Measurements from ENCODE around the gene ESYT1. TPM values are rescaled to one million over a fixed set of nuclear protein-coding genes. Genes with fewer than 3 reads are reported as not detected.

ESYT1 gene
- total RNA-seq, 3 donors from 2014 or later (not counting 1 experiment from before 2014, with no cell fraction given) = 198 to 215 (median 199) TPM

DNA sequence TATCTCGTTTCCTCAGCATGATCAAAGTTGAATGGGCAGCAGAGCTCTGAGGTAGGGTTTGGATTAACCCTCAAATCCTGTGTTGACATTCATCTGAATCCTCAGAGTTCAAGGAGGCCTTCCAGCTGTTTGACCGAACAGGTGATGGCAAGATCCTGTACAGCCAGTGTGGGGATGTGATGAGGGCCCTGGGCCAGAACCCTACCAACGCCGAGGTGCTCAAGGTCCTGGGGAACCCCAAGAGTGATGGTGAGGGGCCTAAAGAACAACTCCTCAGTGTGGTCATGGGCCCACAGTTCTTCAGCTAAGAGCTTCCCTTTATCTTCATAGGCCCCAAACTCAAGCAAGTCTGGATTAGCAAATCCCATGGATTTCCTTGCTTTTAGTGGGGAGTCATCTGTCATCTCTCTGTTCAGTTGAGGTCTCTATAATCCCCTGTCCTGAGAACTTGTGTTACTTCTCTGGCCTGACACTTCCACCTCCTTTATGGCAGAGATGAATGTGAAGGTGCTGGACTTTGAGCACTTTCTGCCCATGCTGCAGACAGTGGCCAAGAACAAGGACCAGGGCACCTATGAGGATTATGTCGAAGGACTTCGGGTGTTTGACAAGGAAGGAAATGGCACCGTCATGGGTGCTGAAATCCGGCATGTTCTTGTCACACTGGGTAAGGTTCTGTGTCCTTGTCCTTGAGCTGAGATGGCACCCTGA is 31.6 kb downstream of the ESYT1 start:
- WGBS (ENCODE audit: insufficient coverage) = 38% methylated on average over 8 of the region's 8 CpGs
- Histone ChIP-seq H3K9me3 (ENCODE audit: control insufficient read depth, insufficient read depth, low read length) (no peaks in the 10 kb centered on the region), H3K4me1 (ENCODE audit: control insufficient read depth, insufficient read depth, low read length) (peaks cover 42% of the 10 kb centered on the region), H3K36me3 (ENCODE audit: control insufficient read depth, insufficient read depth, low read length) (peaks cover 47% of the 10 kb centered on the region), H3K27me3 (ENCODE audit: control insufficient read depth, insufficient read depth, low read length) (no peaks in the 10 kb centered on the region), H3K4me3 (ENCODE audit: low read length) (peak overlapping the region; percentile 85), H3K27ac (ENCODE audit: low read length) (peak overlapping the region; percentile 95)
- TF ChIP-seq, protein P1, sequence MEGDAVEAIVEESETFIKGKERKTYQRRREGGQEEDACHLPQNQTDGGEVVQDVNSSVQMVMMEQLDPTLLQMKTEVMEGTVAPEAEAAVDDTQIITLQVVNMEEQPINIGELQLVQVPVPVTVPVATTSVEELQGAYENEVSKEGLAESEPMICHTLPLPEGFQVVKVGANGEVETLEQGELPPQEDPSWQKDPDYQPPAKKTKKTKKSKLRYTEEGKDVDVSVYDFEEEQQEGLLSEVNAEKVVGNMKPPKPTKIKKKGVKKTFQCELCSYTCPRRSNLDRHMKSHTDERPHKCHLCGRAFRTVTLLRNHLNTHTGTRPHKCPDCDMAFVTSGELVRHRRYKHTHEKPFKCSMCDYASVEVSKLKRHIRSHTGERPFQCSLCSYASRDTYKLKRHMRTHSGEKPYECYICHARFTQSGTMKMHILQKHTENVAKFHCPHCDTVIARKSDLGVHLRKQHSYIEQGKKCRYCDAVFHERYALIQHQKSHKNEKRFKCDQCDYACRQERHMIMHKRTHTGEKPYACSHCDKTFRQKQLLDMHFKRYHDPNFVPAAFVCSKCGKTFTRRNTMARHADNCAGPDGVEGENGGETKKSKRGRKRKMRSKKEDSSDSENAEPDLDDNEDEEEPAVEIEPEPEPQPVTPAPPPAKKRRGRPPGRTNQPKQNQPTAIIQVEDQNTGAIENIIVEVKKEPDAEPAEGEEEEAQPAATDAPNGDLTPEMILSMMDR (IDR thresholded peaks at IDR 0.05) = no peak
- Mint-ChIP-seq H3K27ac (peak overlapping the region; percentile 96 to 98), H3K4me1 (peaks cover 48 to 62% of the 10 kb centered on the region in 2 donors), H3K9me3 (no peaks in the 10 kb centered on the region), H3K4me3 (peak overlapping the region; percentile 96), H3K27me3 (ENCODE audit: low read depth in 2 of 2) (no peaks in the 10 kb centered on the region), H3K36me3 (no peaks in the 10 kb centered on the region)
- no peak for ATAC-seq
- intact Hi-C loops (cut with micrococcal nuclease) = loop anchor here (10.0 kb wide), 1 partner anchor 115 kb away; the partner anchor contains the start of gene RPS26
- DNase-seq = peak in 1 of 2 donors; percentile 32

DNA sequence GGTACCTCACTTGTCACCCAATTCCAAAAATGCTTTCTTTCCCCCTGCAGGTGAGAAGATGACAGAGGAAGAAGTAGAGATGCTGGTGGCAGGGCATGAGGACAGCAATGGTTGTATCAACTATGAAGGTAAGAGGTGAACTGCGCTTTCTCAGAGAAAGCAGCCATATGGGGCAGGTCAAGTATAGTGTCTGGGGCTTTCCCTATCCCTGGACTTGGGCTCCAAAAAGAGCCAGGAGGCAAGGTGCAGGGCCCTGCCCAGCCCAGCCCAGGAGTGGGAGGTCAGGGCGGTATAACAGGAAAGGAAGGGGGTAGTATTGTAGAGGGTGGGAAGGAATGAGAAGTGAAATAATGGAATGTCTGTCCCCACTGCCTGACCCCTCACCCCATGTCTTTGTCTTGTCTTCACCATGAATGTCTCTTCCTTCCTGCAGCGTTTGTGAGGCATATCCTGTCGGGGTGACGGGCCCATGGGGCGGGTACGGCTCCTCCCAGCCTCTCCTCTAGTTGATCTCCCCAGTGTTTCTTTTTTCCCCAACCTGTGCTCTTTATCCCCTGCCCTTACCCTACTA is 32.2 kb downstream of the ESYT1 start:
- H3K27me3 Mint-ChIP-seq (ENCODE audit: low read depth in 2 of 2) = no peaks in the 10 kb centered on the region
- H3K4me3 ChIP-seq (ENCODE audit: low read length) = peak overlapping the region; percentile 85
- H3K9me3 Mint-ChIP-seq = no peaks in the 10 kb centered on the region
- intact Hi-C loops (cut with micrococcal nuclease) = no loop called here
- H3K9me3 ChIP-seq (ENCODE audit: control insufficient read depth, insufficient read depth, low read length) = no peaks in the 10 kb centered on the region
- H3K36me3 ChIP-seq (ENCODE audit: control insufficient read depth, insufficient read depth, low read length) = peaks cover 52% of the 10 kb centered on the region
- peak; percentile 43 to 83 for DNase-seq
- H3K36me3 Mint-ChIP-seq = no peaks in the 10 kb centered on the region
- peak overlapping the region; percentile 96 to 98 for H3K27ac Mint-ChIP-seq
- H3K4me1 Mint-ChIP-seq = peaks cover 48 to 61% of the 10 kb centered on the region in 2 donors
- TF ChIP-seq, protein P1 (IDR thresholded peaks at IDR 0.05) = no peak
- peak; percentile 50 to 72 (median 57) for ATAC-seq
- H3K4me1 ChIP-seq (ENCODE audit: control insufficient read depth, insufficient read depth, low read length) = peaks cover 42% of the 10 kb centered on the region
- WGBS (ENCODE audit: insufficient coverage) = 26% methylated on average over 6 of the region's 7 CpGs
- H3K27me3 ChIP-seq (ENCODE audit: control insufficient read depth, insufficient read depth, low read length) = no peaks in the 10 kb centered on the region
- H3K27ac ChIP-seq (ENCODE audit: low read length) = peak overlapping the region; percentile 95
- peak overlapping the region; percentile 96 for H3K4me3 Mint-ChIP-seq

DNA sequence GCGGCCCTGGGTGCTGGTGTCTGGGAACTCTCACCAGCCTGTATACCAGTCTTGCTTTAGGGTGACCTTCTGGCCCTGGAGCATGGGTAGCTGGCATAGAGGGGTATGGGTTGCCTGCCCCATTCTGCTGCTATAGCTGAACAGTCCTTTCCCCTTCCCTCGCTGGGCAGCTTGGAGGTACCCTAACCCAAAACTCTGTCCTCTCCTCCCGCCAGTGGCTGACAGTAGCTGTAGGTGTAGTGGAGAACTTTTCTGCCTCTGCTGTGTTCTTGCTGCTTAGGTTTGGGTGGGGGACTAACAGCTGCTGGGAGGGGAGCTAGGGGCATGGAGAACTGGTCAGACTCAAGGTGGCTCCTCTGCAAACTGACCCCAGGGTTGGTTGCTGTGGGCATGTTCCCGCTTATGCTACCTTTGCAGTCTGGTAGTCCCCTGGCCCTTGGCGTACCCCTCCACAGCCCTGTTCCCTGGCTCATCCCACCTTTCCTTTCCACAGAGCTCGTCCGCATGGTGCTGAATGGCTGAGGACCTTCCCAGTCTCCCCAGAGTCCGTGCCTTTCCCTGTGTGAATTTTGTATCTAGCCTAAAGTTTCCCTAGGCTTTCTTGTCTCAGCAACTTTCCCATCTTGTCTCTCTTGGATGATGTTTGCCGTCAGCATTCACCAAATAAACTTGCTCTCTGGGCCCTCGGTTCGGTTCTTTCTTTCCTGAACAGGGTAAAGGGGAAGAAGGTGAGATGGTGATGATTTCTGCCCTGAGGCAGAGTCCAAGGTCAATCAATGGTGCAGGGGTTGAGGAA is 33.0 kb downstream of the ESYT1 start:
- Histone ChIP-seq H3K4me3 (ENCODE audit: low read length) (no peak overlapping the region), H3K9me3 (ENCODE audit: control insufficient read depth, insufficient read depth, low read length) (no peaks in the 10 kb centered on the region)
- 93% methylated on average over 9 of the region's 11 CpGs for WGBS (ENCODE audit: insufficient coverage)

More for the DNA sequence above, 33.0 kb downstream of the ESYT1 start:
- Mint-ChIP-seq H3K4me3 (peak overlapping the region; percentile 96), H3K27ac (peak overlapping the region; percentile 96 to 98), H3K9me3 (no peaks in the 10 kb centered on the region), H3K4me1 (peaks cover 48 to 58% of the 10 kb centered on the region in 2 donors), H3K36me3 (no peaks in the 10 kb centered on the region), H3K27me3 (ENCODE audit: low read depth in 2 of 2) (no peaks in the 10 kb centered on the region)
- intact Hi-C loops (cut with micrococcal nuclease) = no loop called here
- peaks cover 42% of the 10 kb centered on the region for H3K4me1 ChIP-seq (ENCODE audit: control insufficient read depth, insufficient read depth, low read length)
- TF ChIP-seq, protein P1 (IDR thresholded peaks at IDR 0.05) = no peak
- peaks cover 58% of the 10 kb centered on the region for H3K36me3 ChIP-seq (ENCODE audit: control insufficient read depth, insufficient read depth, low read length)
- no peaks in the 10 kb centered on the region for H3K27me3 ChIP-seq (ENCODE audit: control insufficient read depth, insufficient read depth, low read length)
- H3K27ac ChIP-seq (ENCODE audit: low read length) = peak overlapping the region; percentile 95
- DNase-seq (no peak), ATAC-seq (no peak)

All from natural killer cell (primary cell).